Glomerular visceral epithelial cell (primary cell): ENCODE measurements around the gene CLHC1.
"Not testable (repeated sequence)": the region's sequence is repeated elsewhere in the genome, so short reads cannot be mapped to it uniquely, and the experiment has no call there.

Experiments
- DNase-seq: peaks from one replicate; pipeline ENCODE4 v3.0.0-alpha.2; 2016; ENCODE audit errors: extremely low spot score

CLHC1 gene

DNA sequence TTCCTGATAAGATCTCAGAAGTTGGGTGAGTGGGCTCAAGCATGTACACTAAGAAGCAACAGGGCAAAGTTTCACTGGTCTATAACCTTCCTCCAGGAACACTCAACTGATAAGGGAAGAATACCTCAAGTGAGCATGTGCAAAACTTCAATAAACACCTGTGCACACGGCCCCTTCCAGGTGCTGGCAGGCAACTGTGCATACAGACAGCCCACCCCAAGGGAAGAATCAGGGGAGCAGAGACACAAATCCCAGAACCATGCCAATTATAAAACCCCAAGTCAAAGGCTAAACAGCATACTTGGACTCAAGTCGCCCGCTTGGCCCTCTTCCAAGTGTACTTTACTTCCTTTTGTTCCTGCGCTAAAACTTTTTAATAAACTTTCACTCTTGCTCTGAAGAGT is 96.0 kb downstream of the CLHC1 start:
- DNase-seq, result no peak

GRCh38 chr2:55135491-55135890 is 96.6 kb downstream of the CLHC1 start:
- no peak for DNase-seq

- DNase-seq, result no peak
Observed at GRCh38 chr2:55134316-55134706, 97.8 kb downstream of the CLHC1 start.

GRCh38 chr2:55133467-55134315 is 98.4 kb downstream of the CLHC1 start:
- no peak for DNase-seq

DNA sequence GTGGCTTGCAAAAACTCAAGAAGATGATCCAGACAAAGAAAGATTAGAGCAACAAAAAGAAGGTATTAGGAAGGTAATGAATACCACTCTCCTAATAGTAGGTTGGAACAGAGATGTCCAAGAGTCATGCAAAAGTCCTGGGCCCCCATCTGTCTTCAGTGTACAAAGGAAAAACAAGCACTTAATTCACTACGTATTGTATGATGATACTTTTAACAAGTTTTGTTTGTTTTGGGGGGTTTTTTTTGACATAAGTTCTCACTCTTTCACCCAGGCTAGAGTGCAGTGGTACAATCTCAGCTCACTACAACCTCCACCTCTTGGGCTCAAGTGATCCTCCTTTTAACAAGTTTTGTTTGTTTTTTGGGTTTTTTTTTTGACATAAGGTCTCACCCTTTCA is 101.2 kb downstream of the CLHC1 start:
- no peak for DNase-seq

DNA sequence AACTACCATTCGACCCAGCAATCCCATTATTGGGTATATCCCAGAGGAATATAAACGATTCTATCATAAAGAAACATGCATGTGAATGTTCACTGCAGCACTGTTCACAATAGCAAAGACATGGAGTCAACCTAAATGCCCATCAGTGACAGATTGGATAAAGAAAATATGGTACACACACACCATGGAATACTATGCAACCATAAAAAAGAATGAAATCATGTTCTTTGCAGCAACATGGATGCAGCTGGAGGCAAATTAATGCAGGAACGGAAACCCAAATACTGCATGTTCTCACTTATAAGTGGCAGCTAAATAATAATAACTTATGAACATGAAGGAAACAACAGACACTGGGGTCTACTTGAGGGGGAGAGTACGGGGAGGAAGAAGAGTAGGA is 105.5 kb downstream of the CLHC1 start:
- not testable (repeated sequence) for DNase-seq
